Astrocyte (in vitro differentiated cells and primary cell): Measurements from ENCODE around the gene DNAJC8.

Source experiments
- CTCF ChIP-seq: IDR thresholded peaks from 2 replicates; pipeline ENCODE4 v1.5.1; 2011; ENCODE audit warnings: low read depth, mild to moderate bottlenecking, inconsistent platforms, low read length, moderate library complexity; ENCODE audit not compliant: insufficient read depth
- EZH2 ChIP-seq: IDR thresholded peaks from 2 replicates; pipeline ENCODE4 v1.6.1; 2012; ENCODE audit warnings: mild to moderate bottlenecking, low read length, inconsistent platforms; ENCODE audit not compliant: insufficient read depth

DNA sequence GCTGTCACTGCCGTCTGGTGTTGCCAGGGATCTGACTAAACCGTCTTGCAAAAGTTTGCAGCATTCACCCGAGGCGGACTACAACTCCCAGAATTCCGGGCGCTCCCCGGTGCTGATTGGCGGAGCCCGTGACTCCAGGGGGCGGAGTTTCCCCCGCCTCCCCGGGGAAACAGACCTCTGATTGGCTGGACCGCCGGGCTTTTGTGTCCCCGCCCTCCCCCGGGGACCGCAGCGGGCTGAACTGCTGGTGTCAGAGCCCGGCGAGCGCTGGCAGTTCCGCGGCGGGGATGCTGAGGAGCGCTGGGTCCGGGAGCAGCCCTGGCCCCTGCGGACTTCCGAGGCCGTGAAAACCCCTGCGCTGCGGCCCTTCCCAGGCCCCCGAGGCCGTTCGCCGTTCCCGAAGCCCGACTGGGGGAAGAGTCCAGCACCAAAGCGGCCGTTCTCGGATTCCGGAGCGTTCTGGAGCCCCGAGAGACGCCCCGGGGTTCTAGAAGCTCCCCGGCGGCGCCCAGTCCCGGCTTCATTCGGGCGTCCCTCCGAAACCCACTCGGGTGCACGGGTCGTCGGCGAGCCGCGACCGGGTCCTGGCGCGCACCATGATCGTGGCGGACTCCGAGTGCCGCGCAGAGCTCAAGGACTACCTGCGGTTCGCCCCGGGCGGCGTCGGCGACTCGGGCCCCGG is 26.6 kb upstream of the DNAJC8 start, which contains the start of gene SESN2:
- TF ChIP-seq CTCF: no peak
- TF ChIP-seq EZH2: no peak
